Left ventricle myocardium inferior (tissue), 1 donor: Measurements from ENCODE around the gene SDC4. TPM values are rescaled to one million over a fixed set of nuclear protein-coding genes. Genes with fewer than 3 reads are reported as not detected.

Source experiments
- DNase-seq: peaks from one replicate; pipeline ENCODE4 v3.0.0-alpha.2; 2020
- H3K27ac ChIP-seq: fragments of 200-600 bp; replicated peaks from 2 replicates; pipeline ENCODE4 v1.8.0; 2021
- H3K27me3 ChIP-seq: fragments of 200-600 bp; 2 replicates; pipeline ENCODE4 v1.8.0; 2021; ENCODE audit warnings: low read depth
- H3K36me3 ChIP-seq: fragments of 200-600 bp; 2 replicates; pipeline ENCODE4 v1.8.0; 2021
- H3K4me1 ChIP-seq: fragments of 200-600 bp; 2 replicates; pipeline ENCODE4 v1.8.0; 2021
- H3K4me3 ChIP-seq: fragments of 200-600 bp; 2 replicates; pipeline ENCODE4 v1.8.0; 2021; ENCODE audit warnings: mild to moderate bottlenecking, moderate library complexity
- H3K9me3 ChIP-seq: fragments of 200-600 bp; replicated peaks from 2 replicates; pipeline ENCODE4 v1.8.0; 2021
- CTCF ChIP-seq: fragments of 200-600 bp; IDR thresholded peaks from 2 replicates; pipeline ENCODE4 v1.8.0; 2021; ENCODE audit warnings: antibody characterized with exemption, mild to moderate bottlenecking, borderline replicate concordance
- intact Hi-C: fragments of 100-400 bp; cut with micrococcal nuclease; formaldehyde crosslinking; loops from one replicate; pipeline ENCODE4 v1.11.0; 2022
- total RNA-seq: library from RNA; stranded (reverse); fragmentation: NEBNext Ultra II Directional; extraction: Animal tissue kit (Norgen Biotek cat#: 25700); gene quantifications from one replicate; pipeline ENCODE4 v1.2.1, GENCODE V29; 2021
- donor health status: DM: no; HTN: yes; CAD: no; lungs with severe emphysema.

Gene SDC4
- total RNA-seq, 1 donor from 2014 or later, result 77.4 TPM

DNA sequence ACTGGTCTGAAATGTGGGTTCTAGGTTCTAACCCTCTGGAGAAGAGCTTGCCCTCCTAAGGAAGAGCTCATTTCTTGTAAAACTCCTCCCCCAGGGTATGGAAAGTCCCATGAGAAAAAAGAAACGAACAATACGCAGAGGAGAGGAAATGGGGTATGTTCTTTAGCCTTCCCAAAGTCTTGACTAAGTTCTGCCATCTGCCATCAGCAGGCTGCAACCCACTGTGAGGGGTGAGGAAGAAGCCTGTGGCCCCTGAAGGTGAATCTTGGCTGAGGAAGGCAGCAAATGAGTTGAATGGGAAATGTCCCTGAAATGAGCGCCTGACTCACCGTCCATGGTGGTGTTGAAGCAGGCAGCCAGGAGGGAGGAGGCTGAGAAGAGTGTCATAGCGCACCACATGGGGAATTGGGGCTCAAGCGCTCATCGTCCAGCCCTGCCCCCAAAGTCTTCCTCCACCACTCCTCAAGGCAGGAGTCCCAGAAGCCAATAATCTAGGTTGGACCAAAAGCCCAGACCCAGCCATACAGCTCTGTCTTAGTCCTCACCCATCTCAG is 29.8 kb downstream of the SDC4 start:
- no peak overlapping the region for H3K4me3 ChIP-seq
- intact Hi-C loops, result no loop called here
- H3K9me3 ChIP-seq, result no peaks in the 10 kb centered on the region
- DNase-seq, result no peak
- H3K36me3 ChIP-seq, result no peaks in the 10 kb centered on the region
- peaks cover 50% of the 10 kb centered on the region for H3K27me3 ChIP-seq
- H3K27ac ChIP-seq, result no peak overlapping the region
- no peaks in the 10 kb centered on the region for H3K4me1 ChIP-seq
- no peak for TF ChIP-seq CTCF

DNA sequence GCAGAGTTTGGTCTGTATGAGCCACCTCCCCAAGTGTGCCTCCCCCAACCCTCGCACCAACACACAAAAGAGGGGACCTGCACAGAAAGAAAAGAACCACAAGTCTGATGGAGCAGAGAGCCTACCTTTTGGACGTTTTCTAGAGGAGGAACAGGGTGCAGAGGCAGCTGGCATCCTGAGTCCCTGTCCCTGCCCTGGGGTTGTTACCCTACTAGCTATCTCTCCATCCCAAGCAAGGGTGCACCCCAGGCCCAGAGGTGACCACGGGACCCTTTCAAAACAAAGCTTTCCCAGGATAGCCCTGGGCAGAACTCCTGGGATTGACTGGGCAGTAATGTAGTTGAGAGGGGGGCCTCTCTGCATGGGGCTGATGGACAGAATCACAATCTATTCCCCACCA is 30.4 kb downstream of the SDC4 start:
- Histone ChIP-seq H3K4me3 (no peak overlapping the region), H3K27ac (no peak overlapping the region), H3K27me3 (peaks cover 52% of the 10 kb centered on the region), H3K4me1 (no peaks in the 10 kb centered on the region), H3K9me3 (no peaks in the 10 kb centered on the region), H3K36me3 (no peaks in the 10 kb centered on the region)
- no peak for TF ChIP-seq CTCF
- DNase-seq, result no peak
- intact Hi-C loops, result no loop called here

DNA sequence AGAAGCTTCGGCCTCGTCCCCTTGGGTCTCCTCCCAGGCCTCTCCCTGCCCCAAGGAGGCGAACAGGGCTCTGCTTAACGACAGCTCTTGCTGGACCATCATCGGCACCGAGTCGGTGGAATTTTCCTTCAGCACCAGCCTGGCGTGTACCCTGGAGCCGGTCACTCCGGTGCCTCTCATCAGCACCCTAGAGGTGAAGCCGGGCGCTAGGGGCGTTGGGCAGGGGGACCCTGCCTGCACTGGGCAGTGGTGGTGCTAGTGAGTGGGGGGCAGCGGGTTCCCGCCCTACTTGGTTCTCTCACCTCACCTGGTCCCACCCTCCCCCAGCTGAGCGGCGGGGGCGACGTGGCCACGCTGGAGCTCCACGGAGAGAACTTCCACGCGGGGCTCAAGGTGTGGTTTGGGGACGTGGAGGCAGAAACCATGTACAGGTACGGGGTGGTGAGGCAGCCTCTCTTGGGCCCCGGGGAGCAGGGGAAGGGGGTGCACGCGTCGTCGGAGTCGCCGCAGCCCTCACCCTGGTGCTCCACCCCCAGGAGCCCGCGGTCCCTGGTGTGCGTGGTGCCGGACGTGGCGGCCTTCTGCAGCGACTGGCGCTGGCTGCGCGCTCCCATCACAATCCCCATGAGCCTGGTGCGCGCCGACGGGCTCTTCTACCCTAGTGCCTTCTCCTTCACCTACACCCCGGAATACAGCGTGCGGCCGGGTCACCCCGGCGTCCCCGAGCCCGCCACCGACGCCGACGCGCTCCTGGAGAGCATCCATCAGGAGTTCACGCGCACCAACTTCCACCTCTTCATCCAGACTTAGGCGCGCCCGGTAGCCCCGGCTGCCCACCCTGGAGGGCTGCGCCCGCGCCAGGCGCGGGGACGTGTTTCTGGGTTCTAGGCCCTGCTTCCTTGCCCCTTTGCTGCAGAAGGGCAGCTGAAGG is 31.8 kb downstream of the SDC4 start:
- H3K27me3 ChIP-seq, result peaks cover 64% of the 10 kb centered on the region
- intact Hi-C loops, result no loop called here
- DNase-seq, result no peak

DNA sequence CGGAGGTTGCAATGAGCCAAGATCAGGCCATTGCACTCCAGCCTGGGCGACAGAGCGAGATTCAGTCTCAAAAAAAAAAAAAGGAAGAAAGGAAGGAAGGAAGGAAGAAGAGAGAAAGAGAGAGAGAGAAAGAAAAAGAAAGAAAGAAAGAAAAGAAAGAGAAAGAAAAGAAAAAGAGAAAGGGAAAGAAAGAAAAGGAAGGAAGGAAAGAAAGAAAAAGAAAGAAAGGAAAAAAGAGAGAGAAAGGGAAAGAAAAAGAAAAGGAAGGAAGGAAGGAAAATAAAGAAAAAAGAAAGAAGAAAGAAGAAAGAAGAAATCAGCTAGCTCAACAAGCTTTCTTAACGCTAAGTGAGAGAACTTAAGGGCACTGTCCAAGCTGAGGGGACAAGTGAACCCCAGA is 32.6 kb downstream of the SDC4 start:
- Histone ChIP-seq H3K36me3 (no peaks in the 10 kb centered on the region), H3K9me3 (no peaks in the 10 kb centered on the region), H3K27ac (no peak overlapping the region), H3K27me3 (peaks cover 71% of the 10 kb centered on the region), H3K4me1 (no peaks in the 10 kb centered on the region), H3K4me3 (no peak overlapping the region)
- intact Hi-C loops, result no loop called here
- DNase-seq, result no peak
- TF ChIP-seq CTCF, result no peak

More for the DNA sequence above, 31.8 kb downstream of the SDC4 start:
- H3K36me3 ChIP-seq, result no peaks in the 10 kb centered on the region
- no peaks in the 10 kb centered on the region for H3K9me3 ChIP-seq
- H3K4me3 ChIP-seq, result no peak overlapping the region
- no peak for TF ChIP-seq CTCF
- no peaks in the 10 kb centered on the region for H3K4me1 ChIP-seq
- H3K27ac ChIP-seq, result no peak overlapping the region

DNA sequence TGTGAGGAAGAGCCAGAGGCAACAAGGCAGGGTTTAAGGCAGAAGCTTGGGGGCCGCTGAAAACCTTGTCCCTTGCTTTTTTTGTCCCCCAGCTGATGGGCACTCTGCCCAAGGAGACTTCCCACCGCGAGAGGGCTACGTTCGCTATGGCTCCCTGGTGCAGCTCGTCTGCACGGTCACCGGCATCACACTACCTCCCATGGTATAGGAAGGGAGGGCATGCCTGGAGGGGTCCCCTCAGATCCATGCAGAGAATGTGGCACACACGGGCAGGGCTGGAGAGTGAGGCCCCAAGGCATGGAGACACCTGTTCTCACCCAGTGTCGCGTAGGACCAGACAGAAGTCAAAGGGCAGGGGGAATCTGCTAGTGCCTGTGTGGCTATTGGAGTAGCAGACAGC is 34.3 kb downstream of the SDC4 start:
- H3K27me3 ChIP-seq, result peaks cover 88% of the 10 kb centered on the region
- DNase-seq, result no peak
- intact Hi-C loops, result no loop called here

More for the DNA sequence above, 34.3 kb downstream of the SDC4 start:
- Histone ChIP-seq H3K4me3 (no peak overlapping the region), H3K27ac (no peak overlapping the region), H3K4me1 (no peaks in the 10 kb centered on the region), H3K9me3 (no peaks in the 10 kb centered on the region), H3K36me3 (no peaks in the 10 kb centered on the region)
- no peak for TF ChIP-seq CTCF
